MCF 10A (cell line): Measurements from ENCODE around the gene MYO3A. TPM values are rescaled to one million over a fixed set of nuclear protein-coding genes. Genes with fewer than 3 reads are reported as not detected.

Experiments
- BruUV-seq: library from RNA; stranded (reverse); fragments of 400-500 nt; replicated peaks from 2 replicates; lab custom pipeline; 2021; lab: Mats Ljungman, UMichigan
- CTCF ChIA-PET: fragments of 300-600 bp; sonication (Branson Sonifier 250); formaldehyde crosslinking; extraction: SDS; loops from one replicate; lab custom pipeline; 2021; ENCODE audit warnings: antibody characterized with exemption, inconsistent platforms; lab: Yijun Ruan, JAX
- POLR2A ChIA-PET: fragments of 300-600, 350-650 bp; sonication (Branson Sonifier 250); formaldehyde crosslinking; extraction: SDS; loops from one replicate; lab custom pipeline; 2020; ENCODE audit warnings: antibody characterized with exemption, inconsistent platforms; lab: Yijun Ruan, JAX
- DNase-seq: peaks from one replicate; pipeline ENCODE4 v3.0.0-alpha.2; 2018; ENCODE audit not compliant: unreplicated experiment
- H3K27ac Mint-ChIP-seq: one replicate; pipeline ENCODE4 v1.8.0; 2022; ENCODE audit warnings: mild to moderate bottlenecking, low read depth, mixed read lengths; ENCODE audit not compliant: unreplicated experiment
- H3K27me3 Mint-ChIP-seq: one replicate; pipeline ENCODE4 v1.8.0; 2022; ENCODE audit warnings: mixed read lengths; ENCODE audit not compliant: insufficient read depth, unreplicated experiment
- H3K36me3 Mint-ChIP-seq: one replicate; pipeline ENCODE4 v1.8.0; 2022; ENCODE audit warnings: mild to moderate bottlenecking, moderate library complexity, mixed read lengths; ENCODE audit not compliant: insufficient read depth, unreplicated experiment
- H3K4me1 Mint-ChIP-seq: one replicate; pipeline ENCODE4 v1.8.0; 2022; ENCODE audit warnings: mixed read lengths; ENCODE audit not compliant: insufficient read depth, unreplicated experiment
- H3K4me3 Mint-ChIP-seq: one replicate; pipeline ENCODE4 v1.8.0; 2022; ENCODE audit warnings: mild to moderate bottlenecking, moderate library complexity, mixed read lengths; ENCODE audit not compliant: unreplicated experiment
- H3K9me3 Mint-ChIP-seq: one replicate; pipeline ENCODE4 v1.8.0; 2022; ENCODE audit warnings: mixed read lengths; ENCODE audit not compliant: unreplicated experiment
- intact Hi-C: fragments of 100-400 bp; cut with micrococcal nuclease; formaldehyde crosslinking; loops from 2 replicates; pipeline ENCODE4 v1.14.1; 2022
- total RNA-seq: library from RNA; stranded (reverse); gene quantifications from 2 replicates; pipeline ENCODE4 v1.2.3, GENCODE V29; 2022
- TF ChIP-seq, protein P1 (sequence below): fragments of 200-600 bp; IDR thresholded peaks from one replicate; pipeline ENCODE4 v1.8.0; 2022; ENCODE audit warnings: antibody characterized with exemption, mild to moderate bottlenecking; ENCODE audit not compliant: unreplicated experiment

The MYO3A gene
- total RNA-seq, 1 experiment from 2014 or later, result not detected

DNA sequence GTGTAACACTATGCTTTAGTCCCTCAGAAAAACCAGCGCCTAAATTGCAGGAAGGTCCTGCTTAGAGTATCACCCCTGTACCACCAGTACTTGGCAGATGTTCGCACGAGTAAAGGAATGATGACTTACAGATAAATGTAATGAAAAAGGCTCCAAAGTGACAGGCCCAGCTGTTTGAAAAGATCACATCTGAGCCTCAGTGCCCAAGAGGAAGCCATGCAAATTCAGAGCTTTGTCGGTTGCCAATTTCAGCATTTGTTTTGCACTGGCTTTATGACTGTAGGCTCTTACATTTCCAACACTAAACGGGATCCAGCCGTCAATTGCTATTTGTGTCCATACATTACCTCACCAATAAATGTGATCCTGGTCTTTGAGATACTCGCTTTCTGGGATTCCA lies 222.0 kb downstream of the MYO3A start:
- Mint-ChIP-seq H3K27me3 (peaks cover 35% of the 10 kb centered on the region), H3K36me3 (no peaks in the 10 kb centered on the region), H3K4me3 (no peak overlapping the region), H3K4me1 (no peaks in the 10 kb centered on the region), H3K9me3 (peaks cover 5% of the 10 kb centered on the region), H3K27ac (no peak overlapping the region)
- TF ChIP-seq, protein P1, sequence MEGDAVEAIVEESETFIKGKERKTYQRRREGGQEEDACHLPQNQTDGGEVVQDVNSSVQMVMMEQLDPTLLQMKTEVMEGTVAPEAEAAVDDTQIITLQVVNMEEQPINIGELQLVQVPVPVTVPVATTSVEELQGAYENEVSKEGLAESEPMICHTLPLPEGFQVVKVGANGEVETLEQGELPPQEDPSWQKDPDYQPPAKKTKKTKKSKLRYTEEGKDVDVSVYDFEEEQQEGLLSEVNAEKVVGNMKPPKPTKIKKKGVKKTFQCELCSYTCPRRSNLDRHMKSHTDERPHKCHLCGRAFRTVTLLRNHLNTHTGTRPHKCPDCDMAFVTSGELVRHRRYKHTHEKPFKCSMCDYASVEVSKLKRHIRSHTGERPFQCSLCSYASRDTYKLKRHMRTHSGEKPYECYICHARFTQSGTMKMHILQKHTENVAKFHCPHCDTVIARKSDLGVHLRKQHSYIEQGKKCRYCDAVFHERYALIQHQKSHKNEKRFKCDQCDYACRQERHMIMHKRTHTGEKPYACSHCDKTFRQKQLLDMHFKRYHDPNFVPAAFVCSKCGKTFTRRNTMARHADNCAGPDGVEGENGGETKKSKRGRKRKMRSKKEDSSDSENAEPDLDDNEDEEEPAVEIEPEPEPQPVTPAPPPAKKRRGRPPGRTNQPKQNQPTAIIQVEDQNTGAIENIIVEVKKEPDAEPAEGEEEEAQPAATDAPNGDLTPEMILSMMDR, result no peak
- no TSS peak for BruUV-seq
- no peak for DNase-seq
- CTCF ChIA-PET, result no interaction called here
- intact Hi-C loops, result no loop called here
- POLR2A ChIA-PET, result no interaction called here

DNA sequence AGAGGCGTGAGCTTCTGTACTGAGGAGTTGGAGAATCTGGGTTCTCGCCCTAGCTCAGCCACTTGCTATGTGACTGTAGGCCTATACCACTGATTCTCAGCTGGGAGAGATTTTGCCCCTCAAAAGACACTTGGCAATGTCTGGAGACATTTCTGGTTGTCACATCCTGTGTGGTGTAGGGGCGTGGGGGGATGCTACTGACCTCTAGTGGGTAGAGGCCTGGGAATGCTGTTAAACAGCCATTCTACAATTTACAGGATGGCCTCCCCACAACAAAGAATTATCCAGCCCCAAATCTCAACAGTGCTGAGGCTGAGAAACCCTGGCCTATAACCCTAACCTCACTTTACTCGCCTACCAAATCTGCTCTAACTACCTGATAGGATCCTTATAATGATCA lies 223.7 kb downstream of the MYO3A start:
- POLR2A ChIA-PET, result no interaction called here
- Mint-ChIP-seq H3K4me1 (no peaks in the 10 kb centered on the region), H3K36me3 (no peaks in the 10 kb centered on the region), H3K9me3 (no peaks in the 10 kb centered on the region), H3K27me3 (peaks cover 18% of the 10 kb centered on the region), H3K27ac (no peak overlapping the region), H3K4me3 (no peak overlapping the region)
- BruUV-seq, result no TSS peak
- intact Hi-C loops, result no loop called here
- no peak for DNase-seq
- TF ChIP-seq, protein P1, result no peak
- CTCF ChIA-PET, result no interaction called here

DNA sequence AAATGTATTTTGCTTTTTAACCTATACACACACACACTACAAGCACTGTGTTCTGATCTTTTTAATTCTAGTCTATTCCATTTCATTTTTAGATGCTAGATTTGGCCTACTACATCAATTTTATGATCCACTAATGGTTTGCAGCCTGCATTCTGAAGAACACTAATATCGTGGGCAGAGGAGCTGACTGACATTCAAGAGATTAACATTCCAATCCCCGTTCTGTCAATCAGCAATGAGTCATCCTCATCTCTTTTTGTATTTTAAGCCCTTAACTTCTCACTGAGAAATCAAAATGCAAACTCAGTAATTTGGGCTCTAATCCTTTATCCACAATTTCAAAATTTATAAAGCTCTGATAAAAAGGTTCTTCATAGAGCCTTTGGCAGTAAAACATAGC lies 235.4 kb downstream of the MYO3A start:
- intact Hi-C loops, result no loop called here
- no peaks in the 10 kb centered on the region for H3K36me3 Mint-ChIP-seq
- no peaks in the 10 kb centered on the region for H3K9me3 Mint-ChIP-seq
- no peak for DNase-seq
- no TSS peak for BruUV-seq
- H3K27me3 Mint-ChIP-seq, result peaks cover 65% of the 10 kb centered on the region
- no peak overlapping the region for H3K27ac Mint-ChIP-seq
- no peak overlapping the region for H3K4me3 Mint-ChIP-seq
- POLR2A ChIA-PET, result no interaction called here
- CTCF ChIA-PET, result no interaction called here
- TF ChIP-seq, protein P1, result no peak
- H3K4me1 Mint-ChIP-seq, result no peaks in the 10 kb centered on the region

DNA sequence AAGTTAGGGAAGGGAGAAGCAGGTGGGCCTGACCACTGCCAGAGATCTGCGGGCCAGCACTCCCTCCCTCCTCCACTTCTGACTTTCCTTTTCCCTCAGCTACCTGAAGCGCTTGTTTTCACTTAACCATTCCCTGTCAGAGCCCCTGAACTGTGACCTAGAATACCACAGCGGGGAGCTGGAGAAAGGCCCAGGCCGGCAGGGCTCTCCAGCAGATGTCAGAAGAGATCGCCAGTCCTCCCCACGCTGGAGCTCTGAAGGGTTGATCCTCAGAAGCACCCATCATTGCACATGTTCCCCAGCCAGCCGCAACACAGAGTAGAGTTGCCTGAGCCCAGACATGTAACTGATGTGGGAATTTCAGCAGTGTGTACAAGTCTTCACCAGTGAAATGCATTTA lies 238.1 kb downstream of the MYO3A start:
- Mint-ChIP-seq H3K36me3 (no peaks in the 10 kb centered on the region), H3K4me1 (no peaks in the 10 kb centered on the region), H3K9me3 (no peaks in the 10 kb centered on the region), H3K27me3 (peaks cover 77% of the 10 kb centered on the region), H3K27ac (no peak overlapping the region), H3K4me3 (no peak overlapping the region)
- no peak for DNase-seq
- no TSS peak for BruUV-seq
- TF ChIP-seq, protein P1, result no peak
- intact Hi-C loops, result no loop called here
- ChIA-PET POLR2A (no interaction called here), CTCF (interaction anchor here (0.6 kb wide), 1 partner anchor 639 kb away, joined by 6 read pairs; no protein-coding TSS in a partner anchor)
